WI38 (cell line): ENCODE results near the gene OSMR.

ENCODE experiments used
- H3K4me3 ChIP-seq: 2 replicates; pipeline ENCODE4 v1.5.1; 2011; ENCODE audit warnings: low read depth, mild to moderate bottlenecking, control low read depth, low read length
- CTCF ChIP-seq: IDR thresholded peaks from 2 replicates; pipeline ENCODE4 v1.5.1; 2012; ENCODE audit warnings: low read depth, mild to moderate bottlenecking, control low read depth, low read length

Gene OSMR

GRCh38 chr5:38845526-38846378, at the start of gene OSMR:
Gene OSMR, plus strand, starts transcription at chr5:38846012. Its CDS starts 23,033 bp downstream, at chr5:38869045.
- H3K4me3 ChIP-seq = peak within 1 kb of the TSS; percentile 95
- TF ChIP-seq CTCF = no peak

GRCh38 chr5:38796742-38797108, 49.1 kb upstream of the OSMR start:
- no peak overlapping the region for H3K4me3 ChIP-seq
- no peak for TF ChIP-seq CTCF

- H3K4me3 ChIP-seq = no peak overlapping the region
- TF ChIP-seq CTCF = no peak
Measured at GRCh38 chr5:38797838-38798237, 48.0 kb upstream of the OSMR start.

GRCh38 chr5:38799556-38800377, 46.0 kb upstream of the OSMR start:
- TF ChIP-seq CTCF = no peak
- H3K4me3 ChIP-seq = no peak overlapping the region

- no peak for TF ChIP-seq CTCF
- H3K4me3 ChIP-seq = no peak overlapping the region
Measured at GRCh38 chr5:38800515-38800914, 45.3 kb upstream of the OSMR start.

GRCh38 chr5:38802125-38802524, 43.7 kb upstream of the OSMR start:
- TF ChIP-seq CTCF = no peak
- no peak overlapping the region for H3K4me3 ChIP-seq

- no peak for TF ChIP-seq CTCF
- no peak overlapping the region for H3K4me3 ChIP-seq
Measured at GRCh38 chr5:38803246-38803645, 42.6 kb upstream of the OSMR start.
